AG04450 (cell line): Measurements from ENCODE around the gene MYO5A. TPM values are rescaled to one million over a fixed set of nuclear protein-coding genes. Genes with fewer than 3 reads are reported as not detected.
"Not testable (repeated sequence)": the region's sequence is repeated elsewhere in the genome, so short reads cannot be mapped to it uniquely, and the experiment has no call there.

ENCODE experiments used
- CTCF ChIA-PET: fragments of 300-600, 350-600 bp; formaldehyde crosslinking; extraction: SDS; loops from one replicate; lab custom pipeline; 2022; ENCODE audit warnings: antibody characterized with exemption, inconsistent platforms; lab: Charles Lee
- POLR2A ChIA-PET: fragments of 350-600 bp; formaldehyde crosslinking; extraction: SDS; loops from one replicate; lab custom pipeline; 2021; ENCODE audit warnings: antibody characterized with exemption, inconsistent platforms; lab: Yijun Ruan, JAX
- DNase-seq: peaks from one replicate; pipeline ENCODE4 v3.0.0-alpha.2; 2011; ENCODE audit warnings: low read depth, low spot score
- H3K27ac ChIP-seq: one replicate; pipeline ENCODE4 v1.5.1; 2012; ENCODE audit warnings: low read depth, low read length, control low read depth
- H3K27me3 ChIP-seq: one replicate; pipeline ENCODE4 v1.6.0; 2012; ENCODE audit warnings: low read length; ENCODE audit not compliant: control insufficient read depth, insufficient read depth
- H3K4me3 ChIP-seq: 2 replicates; pipeline ENCODE4 v1.5.1; 2011; ENCODE audit warnings: mild to moderate bottlenecking, low read depth, low read length, control low read depth
- H3K9me3 ChIP-seq: 2 replicates; pipeline ENCODE4 v1.5.1; 2012; ENCODE audit warnings: low read length; ENCODE audit not compliant: control insufficient read depth, insufficient read depth
- CTCF ChIP-seq: IDR thresholded peaks from 2 replicates; pipeline ENCODE4 v1.5.1; 2011; ENCODE audit warnings: low read depth, low read length, control low read depth, inconsistent platforms
- polyA plus RNA-seq: library from polyadenylated mRNA; depleted of rRNA; stranded (reverse); fragments of >200 nt; gene quantifications from 2 replicates; pipeline ENCODE4 v1.2.3, GENCODE V29; 2011

The MYO5A gene
- polyA plus RNA-seq, 1 experiment: 37.2 TPM

- H3K9me3 ChIP-seq: peaks cover 2% of the 10 kb centered on the region; the same call in 1 of the 2 replicates
- H3K27me3 ChIP-seq: peaks cover 19% of the 10 kb centered on the region
- no peak for TF ChIP-seq CTCF
- H3K4me3 ChIP-seq: no peak overlapping the region
- no peak overlapping the region for H3K27ac ChIP-seq
- ChIA-PET POLR2A (no interaction called here), CTCF (interaction anchor here (0.6 kb wide), 1 partner anchor 33 kb away, joined by 3 read pairs; no protein-coding TSS in a partner anchor)
- no peak for DNase-seq
These were observed 239.0 kb downstream of the MYO5A start for GRCh38 chr15:52289629-52290081.

GRCh38 chr15:52288986-52289385 is 239.7 kb downstream of the MYO5A start:
- peaks cover 18% of the 10 kb centered on the region for H3K27me3 ChIP-seq
- no peak for DNase-seq
- H3K27ac ChIP-seq: no peak overlapping the region
- no peak for TF ChIP-seq CTCF
- CTCF ChIA-PET: no interaction called here
- peaks cover 2% of the 10 kb centered on the region; the same call in 1 of the 2 replicates for H3K9me3 ChIP-seq
- H3K4me3 ChIP-seq: no peak overlapping the region
- POLR2A ChIA-PET: no interaction called here

GRCh38 chr15:52288051-52288942 is 240.4 kb downstream of the MYO5A start:
- peak; percentile 13 for DNase-seq
- CTCF ChIA-PET: interaction anchor here (1.0 kb wide), 1 partner anchor 10 kb away, joined by 3 read pairs; no protein-coding TSS in a partner anchor
- Histone ChIP-seq H3K9me3 (peaks cover 2% of the 10 kb centered on the region; the same call in 1 of the 2 replicates), H3K27me3 (peaks cover 11% of the 10 kb centered on the region), H3K27ac (peak overlapping the region; percentile 11), H3K4me3 (no peak overlapping the region)
- no peak for TF ChIP-seq CTCF
- POLR2A ChIA-PET: no interaction called here

- H3K9me3 ChIP-seq: peaks cover 2% of the 10 kb centered on the region; the same call in 1 of the 2 replicates
- no peak overlapping the region for H3K27ac ChIP-seq
- DNase-seq: no peak
- TF ChIP-seq CTCF: no peak
- CTCF ChIA-PET: no interaction called here
- POLR2A ChIA-PET: no interaction called here
- H3K4me3 ChIP-seq: no peak overlapping the region
- H3K27me3 ChIP-seq: peaks cover 9% of the 10 kb centered on the region
These were observed 241.6 kb downstream of the MYO5A start for GRCh38 chr15:52287114-52287513.

GRCh38 chr15:52285941-52286340 is 242.7 kb downstream of the MYO5A start:
- H3K27me3 ChIP-seq, H3K27ac ChIP-seq, CTCF ChIA-PET, POLR2A ChIA-PET, H3K9me3 ChIP-seq, H3K4me3 ChIP-seq, DNase-seq: not testable (repeated sequence)
